Lung microvascular endothelial cell (primary cell): ENCODE measurements around the gene PRR20G. TPM values are rescaled to one million over a fixed set of nuclear protein-coding genes. Genes with fewer than 3 reads are reported as not detected.
A peak's percentile ranks its signal among the peaks of the same experiment; 100 is the strongest.
"Not testable (repeated sequence)": the region's sequence is repeated elsewhere in the genome, so short reads cannot be mapped to it uniquely, and the experiment has no call there.

ENCODE experiments used
- DNase-seq, 2 donors: peaks; one replicate each; pipeline versions ENCODE4 v3.0.0 to v3.0.0-alpha.2; 2010; ENCODE audit warnings: low read depth in 2 of 2
- total RNA-seq: library from RNA; depleted of rRNA; stranded (reverse); fragments of >200 nt; gene quantifications from 2 replicates; pipeline ENCODE4 v1.2.1, GENCODE V29; 2014

PRR20G gene
- total RNA-seq, result not detected in 2 replicates

- no peak for DNase-seq
These were observed at the start of gene PRR20G for GRCh38 chr3:127287840-127288239. TSS of gene PRR20G (minus strand) at chr3:127288046. CDS start at chr3:127287365, 681 bp downstream.

- DNase-seq, result no peak
These were observed 49.2 kb upstream of the PRR20G start for GRCh38 chr3:127337001-127337400.

- no peak for DNase-seq
These were observed 48.3 kb upstream of the PRR20G start for GRCh38 chr3:127336101-127336500.

- no peak for DNase-seq
These were observed 42.5 kb upstream of the PRR20G start for GRCh38 chr3:127330385-127330784.

- no peak for DNase-seq
These were observed 41.9 kb upstream of the PRR20G start for GRCh38 chr3:127329631-127330285.

GRCh38 chr3:127328421-127328820 is 40.6 kb upstream of the PRR20G start:
- DNase-seq, result no peak

- DNase-seq, result no peak
These were observed 38.5 kb upstream of the PRR20G start for GRCh38 chr3:127326341-127326740.

GRCh38 chr3:127325629-127325961 is 37.7 kb upstream of the PRR20G start:
- no peak for DNase-seq

- no peak for DNase-seq
These were observed 37.2 kb upstream of the PRR20G start for GRCh38 chr3:127324913-127325628.

GRCh38 chr3:127324076-127324475 is 36.2 kb upstream of the PRR20G start:
- no peak for DNase-seq

GRCh38 chr3:127323581-127323980 is 35.7 kb upstream of the PRR20G start:
- no peak for DNase-seq

- DNase-seq, result no peak
These were observed 33.5 kb upstream of the PRR20G start for GRCh38 chr3:127321371-127321770.

GRCh38 chr3:127320529-127321121 is 32.8 kb upstream of the PRR20G start:
- peak; percentile 8 to 13 for DNase-seq

- no peak for DNase-seq
These were observed 28.8 kb upstream of the PRR20G start for GRCh38 chr3:127316685-127317084.

GRCh38 chr3:127312818-127313217 is 25.0 kb upstream of the PRR20G start:
- DNase-seq, result no peak

- DNase-seq, result not testable (repeated sequence)
These were observed 21.0 kb upstream of the PRR20G start for GRCh38 chr3:127308821-127309220.

GRCh38 chr3:127307916-127308315 is 20.1 kb upstream of the PRR20G start:
- no peak for DNase-seq

GRCh38 chr3:127307112-127307835 is 19.4 kb upstream of the PRR20G start:
- DNase-seq, result no peak

- DNase-seq, result no peak
These were observed 18.7 kb upstream of the PRR20G start for GRCh38 chr3:127306361-127307111.

- no peak for DNase-seq
These were observed 17.7 kb upstream of the PRR20G start for GRCh38 chr3:127305499-127306060.

- no peak for DNase-seq
These were observed 16.4 kb upstream of the PRR20G start for GRCh38 chr3:127304121-127304744.
